ENCODE results near the gene SRL.
"Not testable (repeated sequence)": the region's sequence is repeated elsewhere in the genome, so short reads cannot be mapped to it uniquely, and the experiment has no call there.

Gene SRL

DNA sequence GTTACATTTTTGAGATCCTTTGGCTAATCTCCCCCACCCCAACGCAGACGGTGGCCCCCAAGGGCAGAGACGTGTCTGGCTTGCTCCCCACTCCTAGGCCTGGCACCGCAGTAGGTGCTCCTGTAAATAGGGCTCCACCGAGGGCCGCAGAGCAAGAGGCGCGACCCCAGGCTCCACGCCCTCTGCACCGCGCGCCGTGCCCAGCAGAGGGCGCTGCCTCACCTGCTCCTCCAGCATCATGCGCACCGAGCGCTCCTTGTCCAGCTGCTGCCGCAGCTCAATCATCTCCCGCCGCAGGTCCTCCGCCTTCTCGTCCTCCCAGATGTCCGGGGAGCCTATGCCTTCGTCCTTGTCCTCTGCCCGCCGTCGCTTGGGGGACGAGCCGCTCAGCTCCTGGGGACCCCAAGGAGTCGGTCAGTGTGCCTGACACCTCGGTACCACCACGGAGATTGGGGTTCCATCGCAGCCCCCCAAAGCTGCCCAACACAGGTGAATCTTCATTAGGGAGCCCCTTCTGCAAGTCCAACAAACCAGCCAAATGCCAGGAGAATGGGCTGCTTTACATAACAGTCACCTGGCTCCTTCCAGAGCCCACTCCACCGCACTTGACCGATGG lies 19.8 kb upstream of the SRL start:
- DNase-seq (ENCODE audit: low read depth in 1 of 2, low spot score in 1 of 2): peak in 1 of 2 donors; percentile 25

DNA sequence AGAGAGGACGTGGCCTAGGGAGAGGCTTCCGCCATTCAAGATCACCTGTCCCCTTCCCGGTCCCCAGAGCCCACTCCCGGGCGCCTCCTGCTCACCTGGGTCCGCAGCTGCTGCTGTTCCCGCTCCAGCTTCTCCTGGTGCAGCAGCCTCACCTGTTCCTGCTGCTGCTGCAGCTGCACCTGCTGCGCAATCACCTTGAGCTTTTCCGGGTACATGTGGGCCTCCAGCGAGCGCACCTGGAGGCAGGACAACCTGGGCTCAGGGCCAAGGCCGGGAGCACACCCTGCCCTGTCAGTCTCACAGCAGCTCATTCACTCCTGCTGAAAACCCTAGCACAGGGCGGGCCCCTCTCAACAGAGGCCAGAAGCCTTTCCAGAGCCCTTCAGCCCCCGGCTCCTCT lies 18.5 kb upstream of the SRL start:
- DNase-seq (ENCODE audit: low read depth in 1 of 2, low spot score in 1 of 2): no peak

DNA sequence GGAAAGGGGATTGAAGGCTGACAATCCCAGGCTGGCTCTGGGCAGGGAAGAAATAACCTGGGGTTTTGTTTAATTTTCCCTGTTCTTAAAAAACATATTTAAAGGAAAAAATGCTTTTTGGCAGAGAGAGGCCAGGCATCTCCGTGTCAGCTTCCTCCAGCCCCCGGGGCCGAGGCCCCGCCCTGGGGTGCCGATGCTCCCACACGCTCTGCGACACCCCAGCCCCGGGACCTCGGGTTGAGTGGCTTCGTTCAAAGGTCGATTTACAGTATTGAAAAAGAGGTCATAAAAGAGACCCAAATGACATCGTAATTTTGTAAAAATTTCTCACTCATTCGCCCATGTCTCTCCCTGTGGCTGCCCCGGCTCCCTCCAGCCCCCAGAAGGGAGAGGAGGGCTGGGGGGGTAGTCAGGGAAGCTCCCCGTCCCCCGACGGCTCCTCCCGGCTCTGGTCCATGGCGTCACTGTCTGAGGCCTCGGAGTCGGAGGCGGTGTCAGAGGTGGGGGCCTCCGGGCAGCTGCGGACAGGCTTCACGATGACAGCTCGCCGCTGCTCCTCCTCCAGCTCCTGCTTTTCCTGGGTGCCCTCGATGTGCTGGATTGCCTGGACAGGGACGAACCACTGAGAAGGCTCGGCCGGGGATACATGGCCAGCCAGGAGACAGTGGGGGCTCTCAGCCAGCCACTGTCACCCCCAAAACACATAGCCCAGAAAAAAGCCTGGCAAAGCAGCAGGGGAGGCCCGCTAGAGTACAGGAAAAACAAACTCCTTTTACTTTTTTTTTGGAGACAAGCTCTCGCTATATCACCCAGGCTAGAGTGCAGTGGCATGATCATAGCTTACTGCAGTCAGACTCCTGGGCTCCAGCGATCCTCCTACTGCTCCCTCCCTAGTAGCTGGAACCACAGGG lies 16.0 kb upstream of the SRL start:
- no peak for DNase-seq (ENCODE audit: low read depth in 1 of 2, low spot score in 1 of 2)

DNA sequence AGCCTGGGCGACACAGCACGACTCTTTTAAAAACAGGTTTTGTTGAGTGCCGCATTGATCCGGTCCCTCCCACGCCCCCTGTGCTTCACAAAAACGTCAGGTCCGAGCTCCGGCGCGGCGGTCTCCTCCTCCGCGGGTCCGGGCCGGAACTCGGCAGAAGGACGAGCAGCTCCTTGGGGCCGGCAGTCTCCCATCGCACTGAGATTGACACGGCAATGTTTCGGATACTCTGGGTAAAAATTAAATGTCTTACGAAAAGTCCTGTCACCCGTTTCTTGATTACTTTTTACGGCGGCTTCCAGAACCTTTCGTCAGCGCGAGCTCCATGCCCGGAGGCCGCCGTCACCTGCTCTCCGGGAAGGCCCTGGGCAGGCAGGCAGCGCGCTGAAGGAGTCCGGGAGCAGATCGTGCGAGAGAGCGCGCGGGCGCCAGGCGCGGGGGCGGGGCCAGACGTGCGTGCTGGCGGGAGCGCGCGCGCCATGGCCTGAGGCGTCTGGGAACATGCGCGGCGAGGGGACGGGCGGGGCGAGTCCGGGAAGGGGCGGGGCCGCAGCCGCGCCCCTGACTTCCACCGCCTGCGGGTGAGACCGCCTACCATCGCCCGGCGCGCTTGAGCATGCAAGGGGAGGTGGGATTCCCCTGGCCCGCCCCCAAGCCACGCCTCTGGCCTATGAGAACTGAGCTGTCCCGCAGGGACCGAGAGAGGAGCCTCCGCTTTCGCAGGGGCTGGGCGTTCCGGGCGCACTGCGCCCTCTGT lies 11.7 kb upstream of the SRL start:
- DNase-seq (ENCODE audit: low read depth in 1 of 2, low spot score in 1 of 2): peak; percentile 99

DNA sequence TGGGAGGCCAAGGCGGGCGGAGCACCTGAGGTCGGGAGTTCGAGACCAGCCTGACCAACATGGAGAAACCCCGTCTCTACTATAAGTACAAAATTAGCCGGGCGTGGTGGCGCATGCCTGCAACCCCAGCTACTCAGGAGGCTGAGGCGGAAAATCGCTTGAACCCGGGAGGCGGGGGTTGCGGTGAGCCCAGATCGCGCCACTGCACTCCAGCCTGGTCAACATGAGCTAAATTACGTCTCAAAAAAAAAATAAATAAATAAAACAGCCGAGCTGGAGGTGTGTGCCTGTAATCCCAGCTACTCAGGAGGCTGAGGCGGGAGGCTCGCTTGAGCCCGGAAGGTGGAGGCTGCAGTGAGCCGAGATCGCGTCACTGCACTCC lies 11.1 kb upstream of the SRL start:
- not testable (repeated sequence) for DNase-seq (ENCODE audit: low read depth in 1 of 2, low spot score in 1 of 2)

GRCh38 chr16:4249530-4250308 lies 7.8 kb upstream of the SRL start:
- no peak for DNase-seq (ENCODE audit: low read depth in 1 of 2, low spot score in 1 of 2)

DNA sequence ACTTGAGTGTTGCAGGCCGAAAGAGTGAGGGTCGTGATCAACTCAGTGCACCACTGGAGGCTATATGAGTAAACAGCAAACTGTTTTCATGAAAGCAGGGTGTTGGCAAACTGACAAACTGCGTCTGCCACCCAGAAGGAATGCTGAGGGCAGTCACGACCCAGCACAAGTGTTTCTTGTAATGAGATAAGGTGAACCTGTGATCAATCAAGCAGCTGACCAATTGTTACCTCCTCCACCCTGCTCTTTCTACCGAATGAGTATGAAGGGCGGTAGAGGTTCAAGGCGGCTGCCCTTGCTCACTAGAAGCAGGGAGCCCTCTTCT lies 5.5 kb upstream of the SRL start:
- no peak for DNase-seq (ENCODE audit: low read depth in 1 of 2, low spot score in 1 of 2)

DNA sequence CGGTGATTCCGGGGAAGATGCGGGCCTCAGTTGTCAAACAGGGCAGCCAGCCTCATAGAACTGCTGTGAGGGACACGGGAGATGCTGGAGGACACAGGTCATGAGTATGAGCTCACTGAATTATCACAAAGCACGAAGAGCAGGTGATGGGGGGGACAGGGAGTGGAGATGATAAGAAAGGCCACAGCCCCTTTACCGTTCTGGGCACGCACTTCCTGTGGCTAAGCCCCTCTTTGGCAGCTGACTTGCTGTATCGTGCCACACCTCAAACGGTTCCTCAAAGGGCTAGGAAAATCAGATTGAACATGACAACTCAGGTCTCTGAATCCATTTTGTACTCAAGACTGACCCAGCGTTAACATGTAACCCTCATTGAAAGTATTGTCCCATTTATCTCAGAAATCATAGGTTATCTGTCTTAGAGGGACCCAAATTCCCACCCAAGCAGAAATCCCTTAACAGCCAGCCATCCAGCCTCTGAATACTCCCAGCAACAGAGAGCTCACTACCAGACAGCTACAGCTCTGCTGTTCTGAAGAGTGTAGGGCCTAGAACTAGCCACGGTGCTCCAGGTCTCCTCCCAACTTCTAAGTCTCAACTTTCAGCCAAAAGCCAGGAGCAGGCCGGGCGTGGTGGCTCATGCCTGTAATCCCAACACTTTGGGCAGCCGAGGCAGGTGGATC lies 5.0 kb upstream of the SRL start:
- no peak for DNase-seq (ENCODE audit: low read depth in 1 of 2, low spot score in 1 of 2)

- no peak for DNase-seq (ENCODE audit: low read depth in 1 of 2, low spot score in 1 of 2)
Observed at GRCh38 chr16:4245077-4245791, 3.4 kb upstream of the SRL start.

- no peak for DNase-seq (ENCODE audit: low read depth in 1 of 2, low spot score in 1 of 2)
Observed at GRCh38 chr16:4244254-4245076, 2.6 kb upstream of the SRL start.

DNA sequence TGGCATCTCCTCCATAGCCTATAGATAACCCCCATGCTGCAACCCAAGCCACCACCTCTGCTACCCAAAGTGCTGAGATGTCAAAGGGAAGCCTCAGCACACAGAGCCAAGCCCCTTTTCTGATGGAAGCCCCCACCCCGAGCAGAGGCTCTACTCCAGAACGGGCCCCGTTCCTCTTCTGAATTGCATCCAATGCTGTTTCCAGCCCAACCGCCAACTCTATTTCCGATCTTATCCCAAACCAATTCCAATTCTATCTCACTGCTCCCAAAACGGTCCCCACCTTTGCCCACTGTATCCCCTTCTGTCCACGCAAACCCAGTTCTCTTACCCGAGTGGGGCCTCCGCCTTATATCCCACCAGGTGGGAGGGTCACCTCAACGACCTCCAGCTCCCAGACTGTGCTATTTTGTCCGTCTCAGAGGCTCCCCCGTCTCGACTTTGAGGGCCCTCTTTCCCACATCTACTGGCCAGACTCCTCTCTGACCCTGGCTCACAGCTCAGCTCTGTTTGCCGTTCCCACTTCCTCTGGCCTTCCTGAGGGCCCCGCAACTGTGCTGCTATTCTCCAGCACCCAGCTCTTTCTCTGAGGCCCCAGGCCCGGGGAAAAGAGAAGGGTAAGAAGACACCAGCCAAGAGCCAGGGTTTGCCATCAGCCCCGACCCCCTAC lies 487 bp downstream of the SRL start:
- no peak for DNase-seq (ENCODE audit: low read depth in 1 of 2, low spot score in 1 of 2)

GRCh38 chr16:4240624-4241023 lies 1.3 kb downstream of the SRL start:
- no peak for DNase-seq (ENCODE audit: low read depth in 1 of 2, low spot score in 1 of 2)

DNA sequence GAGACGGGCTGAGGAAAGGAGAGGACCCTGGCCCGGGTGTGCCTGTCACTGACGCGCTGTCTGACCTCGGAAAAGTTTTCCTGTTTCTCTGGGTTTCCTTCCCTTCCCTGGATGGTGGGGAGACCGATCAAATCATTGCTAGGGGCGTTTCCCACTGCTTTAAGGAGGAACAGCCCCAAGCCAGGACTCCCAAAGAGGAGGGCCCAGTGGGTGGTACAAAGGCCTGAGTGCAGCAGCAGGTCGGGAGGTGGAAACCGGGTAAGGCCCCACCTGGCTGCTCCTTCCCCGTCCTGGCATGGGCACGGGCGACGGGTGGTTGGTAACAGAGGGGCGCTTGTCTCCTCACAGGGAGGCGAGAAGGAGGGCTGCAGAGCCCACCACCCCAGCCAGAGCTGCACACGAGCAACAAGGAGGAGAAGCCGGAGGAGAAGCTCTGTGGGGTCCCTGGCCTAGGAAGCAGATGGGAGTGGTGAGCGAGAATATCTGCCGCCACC lies 2.2 kb downstream of the SRL start:
- DNase-seq (ENCODE audit: low read depth in 1 of 2, low spot score in 1 of 2): no peak

DNA sequence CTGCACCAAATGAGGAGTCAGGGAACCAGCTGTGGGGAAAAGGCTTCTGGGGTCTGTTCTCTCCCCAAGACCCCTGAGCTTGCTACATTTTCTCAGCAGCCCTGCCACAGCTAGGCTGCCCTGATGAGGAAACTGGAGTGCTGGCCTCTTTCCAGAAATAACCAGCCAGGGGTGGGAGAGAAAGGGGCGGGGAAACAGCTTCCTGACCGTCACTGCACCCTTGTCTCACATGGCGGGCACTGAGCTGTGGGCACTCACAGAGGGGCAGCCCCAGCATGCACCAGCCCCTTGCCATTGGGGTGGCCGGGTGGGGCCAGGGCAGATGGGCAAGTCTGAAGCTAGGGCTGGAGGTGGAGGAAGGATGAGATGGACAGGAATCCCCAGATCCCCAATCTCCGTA lies 2.9 kb downstream of the SRL start:
- no peak for DNase-seq (ENCODE audit: low read depth in 1 of 2, low spot score in 1 of 2)

DNA sequence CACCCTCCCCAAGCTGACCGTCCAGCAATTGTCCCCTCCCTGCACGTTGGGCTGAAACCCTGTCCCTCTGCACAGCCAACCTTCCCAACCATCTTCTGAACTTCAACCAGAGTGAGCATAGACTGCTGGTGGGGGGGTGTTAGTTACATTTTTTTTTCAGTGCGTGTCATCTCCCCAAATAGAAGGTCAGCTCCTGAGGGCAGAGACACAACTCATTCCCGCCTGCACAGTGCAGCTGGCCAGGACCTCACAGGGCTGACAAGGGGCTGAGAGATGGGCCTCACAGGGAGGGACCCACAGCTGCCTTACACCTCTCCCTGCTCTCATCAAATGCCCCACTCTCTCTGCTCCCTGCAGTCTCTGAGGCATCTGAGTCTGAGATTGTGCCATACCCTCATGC lies 8.4 kb downstream of the SRL start:
- no peak for DNase-seq (ENCODE audit: low read depth in 1 of 2, low spot score in 1 of 2)

DNA sequence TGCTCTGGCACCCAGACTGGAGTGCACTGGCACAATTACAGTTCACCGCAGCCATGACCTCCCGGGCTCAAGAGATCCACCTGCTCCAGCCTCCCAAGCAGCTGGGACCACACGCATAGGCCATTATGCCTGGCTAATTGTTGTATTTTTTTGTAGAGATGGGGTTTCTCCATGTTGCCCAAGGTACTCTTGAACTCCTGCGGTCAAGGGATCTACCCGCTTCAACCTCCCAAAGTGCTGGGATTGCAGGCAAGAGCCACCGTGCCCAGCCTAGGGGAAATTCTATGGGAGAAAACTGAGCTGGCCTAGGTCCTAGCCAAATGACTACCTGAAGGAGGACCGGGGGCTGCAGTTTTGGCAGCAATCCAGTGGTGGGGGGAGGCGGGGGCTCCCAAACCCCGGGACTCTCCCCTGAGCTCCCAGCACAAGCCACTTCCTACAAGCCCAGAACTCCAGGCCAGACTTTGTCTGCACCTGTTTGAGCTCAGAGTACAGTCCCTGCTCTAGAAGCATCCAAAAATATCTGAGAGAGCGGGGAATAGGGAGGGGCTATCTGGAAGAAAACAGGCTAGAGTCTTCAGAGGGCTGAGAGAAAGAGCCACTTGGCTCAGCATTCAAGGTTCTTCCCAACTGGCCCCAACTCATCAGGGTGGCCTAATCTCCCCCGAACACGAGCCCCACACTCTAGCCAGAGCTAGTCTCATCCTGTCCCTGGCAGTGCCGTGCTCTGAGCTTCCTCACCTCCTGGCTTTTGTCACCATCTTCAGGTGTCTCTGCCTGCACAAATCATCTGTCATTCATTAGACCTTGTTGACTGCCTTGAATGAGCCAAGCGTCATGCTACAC lies 9.1 kb downstream of the SRL start:
- no peak for DNase-seq (ENCODE audit: low read depth in 1 of 2, low spot score in 1 of 2)

- no peak for DNase-seq (ENCODE audit: low read depth in 1 of 2, low spot score in 1 of 2)
Observed at GRCh38 chr16:4231886-4232285, 10.0 kb downstream of the SRL start.

- no peak for DNase-seq (ENCODE audit: low read depth in 1 of 2, low spot score in 1 of 2)
Observed at GRCh38 chr16:4231367-4231766, 10.5 kb downstream of the SRL start.
